Hepatocyte (in vitro differentiated cells): ENCODE measurements around the gene STX8. TPM values are rescaled to one million over a fixed set of nuclear protein-coding genes. Genes with fewer than 3 reads are reported as not detected.

ENCODE experiments used
- DNase-seq: peaks from one replicate; pipeline ENCODE4 v3.0.0-alpha.2; 2016; ENCODE audit warnings: low spot score
- H2AFZ ChIP-seq: fragments of 200-600 bp; sonication (generic); 2 replicates; pipeline ENCODE4 v1.6.0; 2016; ENCODE audit warnings: antibody characterized with exemption, mild to moderate bottlenecking
- H3K27ac ChIP-seq: fragments of 200-600 bp; sonication (generic); 2 replicates; pipeline ENCODE4 v1.5.1; 2016; ENCODE audit warnings: mild to moderate bottlenecking
- H3K27me3 ChIP-seq: fragments of 200-600 bp; sonication (generic); 2 replicates; pipeline ENCODE4 v1.6.1; 2016
- H3K36me3 ChIP-seq: fragments of 200-600 bp; sonication (generic); replicated peaks from 2 replicates; pipeline ENCODE4 v1.5.1; 2016; ENCODE audit warnings: low read depth; ENCODE audit not compliant: insufficient read depth
- H3K4me1 ChIP-seq: fragments of 200-600 bp; sonication (generic); 2 replicates; pipeline ENCODE4 v1.5.1; 2016; ENCODE audit warnings: mild to moderate bottlenecking, moderate library complexity; ENCODE audit not compliant: insufficient read depth
- H3K4me2 ChIP-seq: fragments of 200-600 bp; sonication (generic); 2 replicates; pipeline ENCODE4 v1.6.0; 2016
- H3K4me3 ChIP-seq: fragments of 200-600 bp; sonication (generic); 2 replicates; pipeline ENCODE4 v1.5.1; 2016; ENCODE audit warnings: mild to moderate bottlenecking
- H3K79me2 ChIP-seq: fragments of 200-600 bp; sonication (generic); 2 replicates; pipeline ENCODE4 v1.6.0; 2017; ENCODE audit warnings: mild to moderate bottlenecking
- H3K9me2 ChIP-seq: fragments of 200-600 bp; sonication (generic); replicated peaks from 2 replicates; pipeline ENCODE4 v1.6.0; 2017; ENCODE audit warnings: mild to moderate bottlenecking; ENCODE audit not compliant: insufficient read depth
- H3K9me3 ChIP-seq: fragments of 200-600 bp; sonication (generic); 2 replicates; pipeline ENCODE4 v1.5.1; 2016; ENCODE audit warnings: low read depth, mild to moderate bottlenecking
- H4K20me1 ChIP-seq: fragments of 200-600 bp; sonication (generic); 2 replicates; pipeline ENCODE4 v1.6.0; 2016; ENCODE audit warnings: mild to moderate bottlenecking; ENCODE audit not compliant: insufficient read depth, poor library complexity, severe bottlenecking
- CTCF ChIP-seq: fragments of 200-600 bp; sonication (generic); IDR thresholded peaks from 2 replicates; pipeline ENCODE4 v1.5.1; 2016; ENCODE audit warnings: antibody characterized with exemption, mild to moderate bottlenecking; ENCODE audit not compliant: poor library complexity
- EZH2 ChIP-seq: fragments of 200-600 bp; sonication (generic); IDR thresholded peaks from 2 replicates; pipeline ENCODE4 v1.6.1; 2016; ENCODE audit warnings: antibody characterized with exemption, mild to moderate bottlenecking, borderline replicate concordance
- EZH2phosphoT487 ChIP-seq: fragments of 200-600 bp; sonication (generic); IDR thresholded peaks from one replicate; pipeline ENCODE4 v1.6.1; 2018; ENCODE audit warnings: antibody characterized with exemption, mild to moderate bottlenecking, low read depth, moderate library complexity; ENCODE audit not compliant: unreplicated experiment, severe bottlenecking
- WGBS: methylation state at CpG from one replicate; pipeline ENCODE4 v1.1.6; 2016; ENCODE audit warnings: low lambda C conversion rate; ENCODE audit errors: missing lambda C conversion rate; 5-methylcytosine and 5-hydroxymethylcytosine counted together
- polyA plus RNA-seq: library from polyadenylated mRNA; unstranded; fragments of >200 nt; fragmentation: Nextera tagmentation; extraction: Ambion mirVana; gene quantifications from 2 replicates; pipeline ENCODE4 v1.2.1, GENCODE V29; 2016
- total RNA-seq: library from RNA; depleted of rRNA; stranded (reverse); fragments of >200 nt; gene quantifications from 2 replicates; pipeline ENCODE4 v1.2.3, GENCODE V29; 2014

STX8 gene
- total and polyA plus RNA-seq, 2 experiments from 2014 or later: 40.6 to 64.7 TPM

- WGBS: 100% methylated on average over 3 of the region's 3 CpGs
These were observed 135.8 kb downstream of the STX8 start for GRCh38 chr17:9439851-9440250.

GRCh38 chr17:9436630-9437029 is 139.0 kb downstream of the STX8 start:
- no peak for TF ChIP-seq CTCF
- TF ChIP-seq EZH2phosphoT487: no peak
- no peak for TF ChIP-seq EZH2
- Histone ChIP-seq H2AFZ (no peak overlapping the region), H3K4me3 (no peak overlapping the region), H3K27ac (no peak overlapping the region), H3K27me3 (no peaks in the 10 kb centered on the region), H3K79me2 (no peaks in the 10 kb centered on the region), H3K36me3 (peaks cover 2% of the 10 kb centered on the region), H3K4me1 (peaks cover 6% of the 10 kb centered on the region), H3K9me3 (no peaks in the 10 kb centered on the region), H4K20me1 (no peaks in the 10 kb centered on the region), H3K4me2 (no peak overlapping the region), H3K9me2 (no peaks in the 10 kb centered on the region)
- 87% methylated on average over 1 of the region's 1 CpG for WGBS
- no peak for DNase-seq

More at GRCh38 chr17:9439851-9440250, 135.8 kb downstream of the STX8 start:
- H2AFZ ChIP-seq: no peak overlapping the region
- no peaks in the 10 kb centered on the region for H3K9me2 ChIP-seq
- DNase-seq: no peak
- peaks cover 2% of the 10 kb centered on the region for H3K36me3 ChIP-seq
- H3K9me3 ChIP-seq: no peaks in the 10 kb centered on the region
- H3K4me3 ChIP-seq: no peak overlapping the region
- TF ChIP-seq CTCF (no peak), EZH2phosphoT487 (no peak)
- no peak overlapping the region for H3K27ac ChIP-seq
- no peaks in the 10 kb centered on the region for H3K4me1 ChIP-seq
- H3K4me2 ChIP-seq: no peak overlapping the region
- H4K20me1 ChIP-seq: no peaks in the 10 kb centered on the region
- H3K27me3 ChIP-seq: no peaks in the 10 kb centered on the region
- H3K79me2 ChIP-seq: no peaks in the 10 kb centered on the region

GRCh38 chr17:9435165-9435564 is 140.5 kb downstream of the STX8 start:
- H4K20me1 ChIP-seq: no peaks in the 10 kb centered on the region
- peaks cover 6% of the 10 kb centered on the region for H3K4me1 ChIP-seq
- H3K4me3 ChIP-seq: no peak overlapping the region
- 92% methylated on average over 6 of the region's 6 CpGs for WGBS
- TF ChIP-seq EZH2phosphoT487 (no peak), CTCF (no peak), EZH2 (no peak)
- H3K9me3 ChIP-seq: no peaks in the 10 kb centered on the region
- H3K36me3 ChIP-seq: peaks cover 2% of the 10 kb centered on the region
- H3K79me2 ChIP-seq: no peaks in the 10 kb centered on the region
- no peak overlapping the region for H3K27ac ChIP-seq
- DNase-seq: no peak
- H3K4me2 ChIP-seq: no peak overlapping the region
- H3K9me2 ChIP-seq: no peaks in the 10 kb centered on the region
- H2AFZ ChIP-seq: no peak overlapping the region
- H3K27me3 ChIP-seq: no peaks in the 10 kb centered on the region

GRCh38 chr17:9434642-9435057 is 141.0 kb downstream of the STX8 start:
- Histone ChIP-seq H4K20me1 (no peaks in the 10 kb centered on the region), H3K4me3 (no peak overlapping the region), H3K79me2 (no peaks in the 10 kb centered on the region), H2AFZ (no peak overlapping the region), H3K4me1 (peaks cover 6% of the 10 kb centered on the region), H3K9me2 (no peaks in the 10 kb centered on the region), H3K27me3 (no peaks in the 10 kb centered on the region), H3K4me2 (no peak overlapping the region), H3K9me3 (no peaks in the 10 kb centered on the region), H3K36me3 (no peaks in the 10 kb centered on the region), H3K27ac (no peak overlapping the region)
- DNase-seq: no peak
- TF ChIP-seq CTCF (no peak), EZH2phosphoT487 (no peak), EZH2 (no peak)
- WGBS: 81% methylated on average over 3 of the region's 3 CpGs
